Measurements from ENCODE around the gene SHC3. TPM values are rescaled to one million over a fixed set of nuclear protein-coding genes. Genes with fewer than 3 reads are reported as not detected.

SHC3 gene
- total RNA-seq, 3 donors from 2014 or later (not counting 1 experiment from before 2014, with no cell fraction given): 0.02 to 0.09 (median 0.08) TPM

DNA sequence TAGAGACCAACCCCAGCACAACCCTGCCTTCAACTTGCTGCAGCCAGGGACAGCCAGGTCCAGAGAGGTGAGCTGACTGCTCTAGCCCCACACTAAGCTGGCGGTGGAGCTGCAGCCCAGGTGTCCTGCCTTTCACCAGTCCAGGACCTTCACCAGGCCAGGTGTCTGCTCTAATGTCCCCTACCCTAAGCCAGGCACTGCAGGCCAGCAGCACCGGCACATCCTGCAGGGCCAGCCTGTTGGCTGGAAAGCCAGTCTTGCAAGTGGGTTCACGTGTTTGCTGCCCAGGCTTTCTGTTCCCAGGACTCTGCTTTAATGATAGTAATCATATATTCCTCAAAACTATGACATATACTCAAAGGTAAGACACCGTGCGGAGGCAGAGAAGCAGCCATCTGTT, 5.5 kb downstream of the SHC3 start:
- Histone ChIP-seq H3K27me3 (ENCODE audit: control insufficient read depth, insufficient read depth, low read length) (peaks cover 6% of the 10 kb centered on the region), H3K36me3 (ENCODE audit: control insufficient read depth, insufficient read depth, low read length) (no peaks in the 10 kb centered on the region), H3K9me3 (ENCODE audit: control insufficient read depth, insufficient read depth, low read length) (no peaks in the 10 kb centered on the region), H3K4me3 (ENCODE audit: low read length) (no peak overlapping the region), H3K4me1 (ENCODE audit: control insufficient read depth, insufficient read depth, low read length) (no peaks in the 10 kb centered on the region), H3K27ac (ENCODE audit: low read length) (no peak overlapping the region)
- no peaks in the 10 kb centered on the region for H3K9me3 Mint-ChIP-seq
- H3K4me3 Mint-ChIP-seq: no peak overlapping the region
- no peaks in the 10 kb centered on the region for H3K4me1 Mint-ChIP-seq
- no peaks in the 10 kb centered on the region for H3K36me3 Mint-ChIP-seq
- peaks cover 29 to 40% of the 10 kb centered on the region in 2 donors for H3K27me3 Mint-ChIP-seq (ENCODE audit: low read depth in 2 of 2)
- 89% methylated on average over 3 of the region's 5 CpGs for WGBS (ENCODE audit: insufficient coverage)
- intact Hi-C loops (cut with micrococcal nuclease): no loop called here
- H3K27ac Mint-ChIP-seq: no peak overlapping the region
- DNase-seq (no peak), ATAC-seq (no peak)
- no peak for TF ChIP-seq CTCF (IDR thresholded peaks at IDR 0.05)

DNA sequence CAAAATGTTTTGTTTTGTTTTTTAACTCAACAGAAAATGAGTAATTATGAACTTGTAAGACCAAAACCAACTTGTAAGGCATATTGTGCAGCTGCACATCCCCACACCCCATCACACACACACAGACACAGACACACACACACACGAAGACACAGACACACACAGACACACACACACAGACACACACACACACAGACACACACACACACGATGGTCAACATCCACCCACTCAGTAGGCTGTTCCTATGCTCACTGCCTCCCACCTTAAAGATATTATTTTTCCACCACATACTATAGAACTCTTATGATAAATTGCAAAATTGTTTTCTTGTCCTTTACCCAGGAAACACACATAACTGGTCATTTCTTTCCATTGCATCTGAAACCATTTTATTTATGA, 6.2 kb downstream of the SHC3 start:
- Histone ChIP-seq H3K27me3 (ENCODE audit: control insufficient read depth, insufficient read depth, low read length) (peaks cover 3% of the 10 kb centered on the region), H3K4me1 (ENCODE audit: control insufficient read depth, insufficient read depth, low read length) (no peaks in the 10 kb centered on the region), H3K27ac (ENCODE audit: low read length) (no peak overlapping the region), H3K9me3 (ENCODE audit: control insufficient read depth, insufficient read depth, low read length) (no peaks in the 10 kb centered on the region), H3K36me3 (ENCODE audit: control insufficient read depth, insufficient read depth, low read length) (no peaks in the 10 kb centered on the region), H3K4me3 (ENCODE audit: low read length) (no peak overlapping the region)
- no peak for ATAC-seq
- intact Hi-C loops (cut with micrococcal nuclease): no loop called here
- DNase-seq: no peak
- no peak for TF ChIP-seq CTCF (IDR thresholded peaks at IDR 0.05)
- 57% methylated on average over 2 of the region's 2 CpGs for WGBS (ENCODE audit: insufficient coverage)
- Mint-ChIP-seq H3K36me3 (no peaks in the 10 kb centered on the region), H3K4me1 (no peaks in the 10 kb centered on the region), H3K27me3 (ENCODE audit: low read depth in 2 of 2) (peaks cover 27 to 40% of the 10 kb centered on the region in 2 donors), H3K9me3 (no peaks in the 10 kb centered on the region), H3K27ac (no peak overlapping the region), H3K4me3 (no peak overlapping the region)

- no peak for TF ChIP-seq CTCF (IDR thresholded peaks at IDR 0.05)
- no peak overlapping the region for H3K4me3 Mint-ChIP-seq
- no peak for DNase-seq
- no peaks in the 10 kb centered on the region for H3K9me3 Mint-ChIP-seq
- H3K27me3 ChIP-seq (ENCODE audit: control insufficient read depth, insufficient read depth, low read length): no peaks in the 10 kb centered on the region
- intact Hi-C loops (cut with micrococcal nuclease): no loop called here
- WGBS (ENCODE audit: insufficient coverage): 73% methylated on average over 4 of the region's 4 CpGs
- no peaks in the 10 kb centered on the region for H3K36me3 Mint-ChIP-seq
- no peaks in the 10 kb centered on the region for H3K4me1 ChIP-seq (ENCODE audit: control insufficient read depth, insufficient read depth, low read length)
- H3K4me3 ChIP-seq (ENCODE audit: low read length): no peak overlapping the region
- no peaks in the 10 kb centered on the region for H3K9me3 ChIP-seq (ENCODE audit: control insufficient read depth, insufficient read depth, low read length)
- no peak overlapping the region for H3K27ac ChIP-seq (ENCODE audit: low read length)
- no peak for ATAC-seq
- H3K36me3 ChIP-seq (ENCODE audit: control insufficient read depth, insufficient read depth, low read length): no peaks in the 10 kb centered on the region
- peaks cover 21 to 34% of the 10 kb centered on the region in 2 donors for H3K27me3 Mint-ChIP-seq (ENCODE audit: low read depth in 2 of 2)
- no peaks in the 10 kb centered on the region for H3K4me1 Mint-ChIP-seq
- H3K27ac Mint-ChIP-seq: no peak overlapping the region
These were observed 6.9 kb downstream of the SHC3 start for GRCh38 chr9:89171693-89172092.

DNA sequence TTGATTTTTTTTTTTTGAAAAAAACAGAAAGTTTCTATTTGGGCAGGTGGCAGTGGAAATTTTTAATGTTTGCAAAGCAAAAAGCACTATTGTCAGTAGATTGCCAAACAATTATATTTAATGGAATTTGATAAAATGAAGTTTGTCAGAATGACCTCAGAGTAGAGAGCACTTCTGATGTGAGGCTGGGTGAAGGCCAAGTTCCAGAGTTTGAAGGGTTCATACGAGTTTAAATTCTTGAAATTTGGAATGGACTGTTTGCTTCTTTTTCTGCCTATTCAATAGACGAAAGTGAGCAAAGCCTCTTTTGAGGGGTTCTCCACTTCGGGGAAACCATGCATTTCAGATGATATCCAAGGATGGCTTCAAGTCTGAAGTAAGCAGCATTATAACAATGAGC, 7.4 kb downstream of the SHC3 start:
- ATAC-seq: no peak
- peaks cover 22 to 33% of the 10 kb centered on the region in 2 donors for H3K27me3 Mint-ChIP-seq (ENCODE audit: low read depth in 2 of 2)
- WGBS (ENCODE audit: insufficient coverage): 82% methylated on average over 3 of the region's 3 CpGs
- H3K4me3 Mint-ChIP-seq: no peak overlapping the region
- H3K4me1 Mint-ChIP-seq: no peaks in the 10 kb centered on the region
- H3K27ac ChIP-seq (ENCODE audit: low read length): no peak overlapping the region
- H3K27me3 ChIP-seq (ENCODE audit: control insufficient read depth, insufficient read depth, low read length): no peaks in the 10 kb centered on the region
- no peak overlapping the region for H3K27ac Mint-ChIP-seq
- intact Hi-C loops (cut with micrococcal nuclease): no loop called here
- DNase-seq: no peak
- H3K9me3 Mint-ChIP-seq: no peaks in the 10 kb centered on the region
- no peaks in the 10 kb centered on the region for H3K36me3 Mint-ChIP-seq
- no peak for TF ChIP-seq CTCF (IDR thresholded peaks at IDR 0.05)
- no peak overlapping the region for H3K4me3 ChIP-seq (ENCODE audit: low read length)
- H3K9me3 ChIP-seq (ENCODE audit: control insufficient read depth, insufficient read depth, low read length): no peaks in the 10 kb centered on the region
- no peaks in the 10 kb centered on the region for H3K36me3 ChIP-seq (ENCODE audit: control insufficient read depth, insufficient read depth, low read length)
- H3K4me1 ChIP-seq (ENCODE audit: control insufficient read depth, insufficient read depth, low read length): no peaks in the 10 kb centered on the region

Data from natural killer cell (primary cell).